ENCODE data around the gene TEX51. TPM values are rescaled to one million over a fixed set of nuclear protein-coding genes. Genes with fewer than 3 reads are reported as not detected.

Gene TEX51
- total and polyA plus RNA-seq, 2 of the 4 experiments (the other 2 are of a cell fraction) = not detected

- H2BK120ac ChIP-seq (ENCODE audit: low read depth, low read length) = no peak overlapping the region
- no peaks in the 10 kb centered on the region for H3K79me1 ChIP-seq (ENCODE audit: low read depth in 1 of 2, low read length in 2 of 2)
- POLR2A ChIA-PET (ENCODE audit: unreplicated experiment) = no interaction called here
- CTCF ChIA-PET = no interaction called here
- H4K20me1 ChIP-seq (ENCODE audit: insufficient read depth, low read length) = no peaks in the 10 kb centered on the region
- H3K27ac ChIP-seq (ENCODE audit: insufficient read depth, low read length) = no peak overlapping the region
- no peak for TF ChIP-seq MXI1 (IDR thresholded peaks at IDR 0.05; ENCODE audit: borderline replicate concordance, low read depth, low read length)
- TF ChIP-seq RAD21 (IDR thresholded peaks at IDR 0.05; ENCODE audit: low read length) = no peak
- TF ChIP-seq CEBPB (IDR thresholded peaks at IDR 0.05; ENCODE audit: low read depth, low read length) = no peak
- no peak for TF ChIP-seq RFX5 (IDR thresholded peaks at IDR 0.05; ENCODE audit: low read depth, low read length)
- TF ChIP-seq MAFK (IDR thresholded peaks at IDR 0.05; ENCODE audit: low read depth, low read length) = no peak
- TF ChIP-seq, protein P1, sequence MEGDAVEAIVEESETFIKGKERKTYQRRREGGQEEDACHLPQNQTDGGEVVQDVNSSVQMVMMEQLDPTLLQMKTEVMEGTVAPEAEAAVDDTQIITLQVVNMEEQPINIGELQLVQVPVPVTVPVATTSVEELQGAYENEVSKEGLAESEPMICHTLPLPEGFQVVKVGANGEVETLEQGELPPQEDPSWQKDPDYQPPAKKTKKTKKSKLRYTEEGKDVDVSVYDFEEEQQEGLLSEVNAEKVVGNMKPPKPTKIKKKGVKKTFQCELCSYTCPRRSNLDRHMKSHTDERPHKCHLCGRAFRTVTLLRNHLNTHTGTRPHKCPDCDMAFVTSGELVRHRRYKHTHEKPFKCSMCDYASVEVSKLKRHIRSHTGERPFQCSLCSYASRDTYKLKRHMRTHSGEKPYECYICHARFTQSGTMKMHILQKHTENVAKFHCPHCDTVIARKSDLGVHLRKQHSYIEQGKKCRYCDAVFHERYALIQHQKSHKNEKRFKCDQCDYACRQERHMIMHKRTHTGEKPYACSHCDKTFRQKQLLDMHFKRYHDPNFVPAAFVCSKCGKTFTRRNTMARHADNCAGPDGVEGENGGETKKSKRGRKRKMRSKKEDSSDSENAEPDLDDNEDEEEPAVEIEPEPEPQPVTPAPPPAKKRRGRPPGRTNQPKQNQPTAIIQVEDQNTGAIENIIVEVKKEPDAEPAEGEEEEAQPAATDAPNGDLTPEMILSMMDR (conservative IDR thresholded peaks at IDR 0.05; ENCODE audit: low read depth, low read length) = no peak
- no peak overlapping the region for H4K5ac ChIP-seq (ENCODE audit: low read depth, low read length)
- H4K91ac ChIP-seq (ENCODE audit: insufficient read depth, low read depth, low read length) = no peak overlapping the region
- no peak overlapping the region for H3K23ac ChIP-seq (ENCODE audit: low read depth, low read length)
- no peak overlapping the region for H2AK9ac ChIP-seq (replicated peaks; ENCODE audit: low read depth, low read length, poor library complexity)
- no peak overlapping the region for H3K18ac ChIP-seq (ENCODE audit: low read depth, low read length)
- DNase-seq (no peak), ATAC-seq (ENCODE audit: low read depth) (no peak)
- H3K9me3 ChIP-seq (ENCODE audit: control insufficient read depth, insufficient read depth, low read length) = no peaks in the 10 kb centered on the region
- no peak overlapping the region for H3K4me3 ChIP-seq (ENCODE audit: insufficient read depth, low read depth, low read length)
- no peak overlapping the region for H3K56ac ChIP-seq (ENCODE audit: extremely low read depth, insufficient read depth, low read length)
- H3K9me1 ChIP-seq (ENCODE audit: insufficient read depth, low read length) = no peaks in the 10 kb centered on the region
- no peaks in the 10 kb centered on the region; the same call in 1 of the 2 replicates for H3K27me3 ChIP-seq (ENCODE audit: control insufficient read depth, insufficient read depth, low read length)
- dilution Hi-C loops (cut with HindIII; ENCODE audit: low sequenced_read_pairs, unreplicated experiment) = no loop called here
- H3K14ac ChIP-seq (replicated peaks; ENCODE audit: low read depth, low read length) = no peak overlapping the region
- intact Hi-C loops (cut with micrococcal nuclease) = no loop called here
- H3K36me3 ChIP-seq (ENCODE audit: control insufficient read depth, insufficient read depth, low read length) = no peaks in the 10 kb centered on the region
- no peak overlapping the region for H4K8ac ChIP-seq (ENCODE audit: low read depth in 2 of 2, low read length in 2 of 2)
- H2AK5ac ChIP-seq (ENCODE audit: low read depth, low read length) = no peak overlapping the region
- no peak overlapping the region for H3K4ac ChIP-seq (ENCODE audit: low read depth, low read length)
- H3K9ac ChIP-seq (ENCODE audit: low read depth, low read length) = no peak overlapping the region
- no peak overlapping the region for H2BK15ac ChIP-seq (ENCODE audit: low read depth, low read length)
- H2AFZ ChIP-seq (replicated peaks; ENCODE audit: low read length, poor library complexity) = no peak overlapping the region
- no peak overlapping the region for H3K4me2 ChIP-seq (ENCODE audit: low read depth, low read length)
- WGBS, 2 experiments (ENCODE audit: extremely low coverage in 2 of 2, insufficient read length in 1 of 2) = 40% methylated on average over 1 of the region's 5 CpGs; no CpG with 5 or more reads in 1 of the 2 experiments
- BruUV-seq (replicated peaks) = no TSS peak
- no peak overlapping the region for H2BK5ac ChIP-seq (ENCODE audit: low read depth, low read length, poor library complexity, severe bottlenecking)
- H3K4me1 ChIP-seq (ENCODE audit: control insufficient read depth, insufficient read depth, low read length) = no peaks in the 10 kb centered on the region
- H2BK20ac ChIP-seq (ENCODE audit: low read depth, low read length) = no peak overlapping the region
- in situ Hi-C loops (cut with MboI; ENCODE audit: low sequenced_read_pairs) = no loop called here
Observed at GRCh38 chr2:126850940-126851339, 47.8 kb upstream of the TEX51 start.

Measured in IMR-90 (cell line).